K562 (cell line): Measurements from ENCODE around the gene STOX1. TPM values are rescaled to one million over a fixed set of nuclear protein-coding genes. Genes with fewer than 3 reads are reported as not detected.
A peak's percentile ranks its signal among the peaks of the same experiment; 100 is the strongest.

Experiments
- ATAC-seq: fragments of 200-7000 bp; cut with Tn5 transposase; 3 replicates; pipeline ENCODE4 v1.9.1; 2020; ENCODE audit warnings: moderate library complexity
- BruUV-seq: library from RNA; stranded (reverse); fragments of 400-500 nt; replicated peaks from 2 replicates; lab custom pipeline; 2021; lab: Mats Ljungman, UMichigan
- CTCF ChIA-PET: fragments of 300-600 bp; formaldehyde crosslinking; extraction: SDS; loops from one replicate; lab custom pipeline; 2021; ENCODE audit warnings: low intra/inter-chr PET ratio; lab: Yijun Ruan, JAX
- POLR2A ChIA-PET: fragments of 300-600, 350-650 bp; sonication (Branson Sonifier 250); formaldehyde crosslinking; extraction: SDS; loops from one replicate; lab custom pipeline; 2021; ENCODE audit warnings: antibody characterized with exemption, inconsistent platforms; lab: Yijun Ruan, JAX
- DNase-seq, 4 experiments: peaks; one replicate each; pipeline versions ENCODE4 v3.0.0 to v3.0.0-alpha.2; 2011 to 2018; ENCODE audit warnings: low spot score in 3 of 4, mixed read lengths in 3 of 4; ENCODE audit errors: extremely low read depth in 1 of 4
- FAIRE-seq: peaks from 2 replicates; lab custom pipeline; 2011; peaks lifted over from hg19 to GRCh38; lab: Jason Lieb, UNC
- H2AFZ ChIP-seq: 2 replicates; pipeline ENCODE4 v1.6.0; 2011; ENCODE audit warnings: low read depth, low read length, control low read depth, inconsistent platforms
- H3K27ac ChIP-seq: fragments of 200-600 bp; 3 replicates; pipeline ENCODE4 v1.8.0; 2011; ENCODE audit warnings: low read depth, mild to moderate bottlenecking, control low read depth, inconsistent platforms, low read length, moderate library complexity, mixed read lengths; ENCODE audit errors: extremely low read depth
- H3K27me3 ChIP-seq, 2 experiments: fragments of 300-600 bp in 1 of 2; 2 replicates in 1 of 2; 3 replicates in 1 of 2; pipeline versions ENCODE4 v1.6.0 to v1.8.0; 2011; ENCODE audit warnings: inconsistent platforms in 2 of 2, low read length in 2 of 2, mild to moderate bottlenecking in 1 of 2, mixed read lengths in 1 of 2, moderate library complexity in 1 of 2; ENCODE audit not compliant: control insufficient read depth in 2 of 2, insufficient read depth in 2 of 2
- H3K36me3 ChIP-seq: fragments of 300-600 bp; 3 replicates; pipeline ENCODE4 v1.8.0; 2011; ENCODE audit warnings: mild to moderate bottlenecking, low read length, inconsistent platforms; ENCODE audit not compliant: control insufficient read depth, insufficient read depth
- H3K4me1 ChIP-seq, 2 experiments: fragments of 200-600 bp in 1 of 2; replicated peaks in 1 of 2; 2 replicates in 1 of 2; 3 replicates in 1 of 2; pipeline versions ENCODE4 v1.5.1 to v1.8.0; 2011; ENCODE audit warnings: inconsistent platforms in 2 of 2, low read length in 2 of 2, mild to moderate bottlenecking in 1 of 2, mixed read lengths in 1 of 2, moderate library complexity in 1 of 2; ENCODE audit not compliant: control insufficient read depth in 2 of 2, insufficient read depth in 2 of 2
- H3K4me2 ChIP-seq: 2 replicates; pipeline ENCODE4 v1.6.1; 2011; ENCODE audit warnings: low read length, control low read depth, inconsistent platforms, mixed read lengths; ENCODE audit not compliant: insufficient read depth
- H3K4me3 ChIP-seq: fragments of 200-600 bp; sonication (generic), shearing (Covaris generic); 2 replicates; pipeline ENCODE4 v1.5.1; 2016; ENCODE audit warnings: control low read depth, inconsistent platforms
- H3K79me2 ChIP-seq: fragments of 200-600 bp; 3 replicates; pipeline ENCODE4 v1.8.0; 2011; ENCODE audit warnings: low read length, inconsistent platforms; ENCODE audit not compliant: control insufficient read depth, insufficient read depth
- H3K9ac ChIP-seq, 2 experiments: 2 replicates each; pipeline versions ENCODE4 v1.6.0 to v1.6.1; 2011; ENCODE audit warnings: low read depth in 2 of 2, low read length in 2 of 2, control low read depth in 1 of 2, inconsistent platforms in 1 of 2, mild to moderate bottlenecking in 1 of 2, mixed read lengths in 1 of 2; ENCODE audit not compliant: insufficient read depth in 1 of 2
- H3K9me1 ChIP-seq: one replicate; pipeline ENCODE4 v1.6.0; 2011; ENCODE audit warnings: inconsistent platforms, mild to moderate bottlenecking, low read length, moderate library complexity; ENCODE audit not compliant: control insufficient read depth, insufficient read depth
- H3K9me3 ChIP-seq: replicated peaks from 2 replicates; pipeline ENCODE4 v1.5.1; 2011; ENCODE audit warnings: low read depth, low read length, inconsistent platforms; ENCODE audit not compliant: control insufficient read depth, insufficient read depth
- H4K20me1 ChIP-seq: replicated peaks from 2 replicates; pipeline ENCODE4 v1.6.1; 2011; ENCODE audit warnings: low read length, inconsistent platforms, mixed read lengths; ENCODE audit not compliant: control insufficient read depth, insufficient read depth
- ARHGAP35 ChIP-seq: fragments of 450-650 bp; IDR thresholded peaks from 2 replicates; pipeline ENCODE4 v1.6.1; 2018; ENCODE audit not compliant: partially characterized antibody
- CBX1 ChIP-seq: sonication (generic); IDR thresholded peaks from 2 replicates; pipeline ENCODE4 v1.6.1; 2016; ENCODE audit warnings: antibody characterized with exemption, low read depth, mild to moderate bottlenecking
- CBX3 ChIP-seq, 2 experiments: IDR thresholded peaks; 1 replicate in 1 of 2; 2 replicates in 1 of 2; pipeline ENCODE4 v1.6.1; 2012; ENCODE audit warnings: inconsistent platforms in 2 of 2, low read length in 2 of 2, borderline replicate concordance in 1 of 2, control low read depth in 1 of 2
- CBX5 ChIP-seq: IDR thresholded peaks from 2 replicates; pipeline ENCODE4 v1.6.1; 2014; ENCODE audit warnings: low read depth, borderline replicate concordance
- CCNT2 ChIP-seq: IDR thresholded peaks from 2 replicates; pipeline ENCODE4 v1.6.1; 2011; ENCODE audit warnings: borderline replicate concordance, low read depth, mild to moderate bottlenecking, moderate library complexity, mixed read lengths, low read length; ENCODE audit not compliant: insufficient read length; ENCODE audit errors: extremely low read depth
- CREM ChIP-seq: IDR thresholded peaks from 2 replicates; pipeline ENCODE4 v1.6.1; 2014; ENCODE audit warnings: antibody characterized with exemption, low read depth
- ELF4 ChIP-seq: fragments of 450-650 bp; formaldehyde crosslinking; IDR thresholded peaks from 2 replicates; pipeline ENCODE4 v1.4.0; 2022; ENCODE audit warnings: missing genetic modification characterization
- HDAC8 ChIP-seq: fragments of 450-650 bp; IDR thresholded peaks from 2 replicates; pipeline ENCODE4 v1.6.1; 2016; ENCODE audit warnings: mild to moderate bottlenecking, missing genetic modification characterization, moderate library complexity, missing compliant biosample characterization
- HLTF ChIP-seq: fragments of 450-650 bp; IDR thresholded peaks from 2 replicates; pipeline ENCODE4 v1.6.1; 2016
- MTA3 ChIP-seq: fragments of 450-650 bp; formaldehyde crosslinking; IDR thresholded peaks from 2 replicates; pipeline ENCODE4 v1.6.1; 2017; ENCODE audit warnings: mild to moderate bottlenecking, borderline replicate concordance
- TRIM24 ChIP-seq, 2 experiments: fragments of 450-650 bp; IDR thresholded peaks; 2 replicates each; pipeline ENCODE4 v1.6.1; 2016
- TRIM28 ChIP-seq: fragments of 450-650 bp; IDR thresholded peaks from 2 replicates; pipeline ENCODE4 v1.6.1; 2017
- XRCC3 ChIP-seq: fragments of 450-650 bp; IDR thresholded peaks from 2 replicates; pipeline ENCODE4 v1.6.1; 2017; ENCODE audit warnings: mild to moderate bottlenecking, moderate library complexity
- ZNF280A ChIP-seq: fragments of 450-650 bp; IDR thresholded peaks from 2 replicates; pipeline ENCODE4 v1.6.1; 2018; ENCODE audit warnings: mild to moderate bottlenecking, low read depth; ENCODE audit not compliant: partially characterized antibody
- ZNF444 ChIP-seq: fragments of 250-450 bp; sonication (Bioruptor Pico); IDR thresholded peaks from 2 replicates; pipeline ENCODE4 v1.4.0; 2020; ENCODE audit warnings: mild to moderate bottlenecking, moderate library complexity
- WGBS: fragments of 100-300 bp; shearing (Covaris generic); methylation state at CpG from one replicate; pipeline ENCODE4 v1.1.6; 2016; ENCODE audit warnings: low coverage, mixed read lengths; ENCODE audit not compliant: insufficient coverage; ENCODE audit errors: missing lambda C conversion rate; 5-methylcytosine and 5-hydroxymethylcytosine counted together
- in situ Hi-C: fragments of 300-500 bp; cut with MboI; formaldehyde crosslinking; loops from 4 replicates; pipeline ENCODE4 v1.15.0; 2018; ENCODE audit warnings: inconsistent platforms, mixed read lengths
- intact Hi-C: fragments of 100-400 bp; cut with micrococcal nuclease; formaldehyde crosslinking; loops from 2 replicates; pipeline ENCODE4 v1.14.2; 2022
- polyA plus RNA-seq, 8 experiments: library from polyadenylated mRNA; depleted of rRNA in 4 of 8; stranded (reverse) in 5 of 8; unstranded in 3 of 8; fragments of >200 nt; fragmentation: Nextera tagmentation in 2 of 8; fragmentation: Illumina TruSeq in 1 of 8; extraction: Ambion mirVana in 2 of 8; extraction: Trizol in 1 of 8; gene quantifications; 2 replicates each; pipeline versions ENCODE4 v1.2.1 to v1.2.3, GENCODE V29; 2011 to 2014; ENCODE audit warnings: inconsistent platforms in 1 of 8, missing spikeins in 1 of 8
- total RNA-seq, 7 experiments: library from RNA; depleted of rRNA in 6 of 7; stranded (reverse); fragments of >200 nt in 6 of 7; fragmentation: Illumina TruSeq in 2 of 7; extraction: Trizol in 2 of 7; gene quantifications; 2 replicates each; pipeline versions ENCODE4 v1.2.1 to v1.2.3, GENCODE V29; 2011 to 2021; ENCODE audit warnings: low replicate concordance in 1 of 7

The STOX1 gene
- total and polyA plus RNA-seq, 9 of the 15 experiments (the other 6 are each of a cell fraction or from before 2014, with no cell fraction given), result 0.09 to 0.87 (median 0.29) TPM

- H3K4me3 ChIP-seq, result no peak overlapping the region
- TF ChIP-seq CBX3 (IDR thresholded peaks at IDR 0.05; ENCODE audit: borderline replicate concordance in 1 of 2, low read length in 2 of 2) (peak; percentile 77 to 99), ZNF280A (peak; percentile 98), CCNT2 (no peak), CREM (0 out of 2 replicates have a peak, but pooled peaks have one; percentile 14), ELF4 (CRISPR knock-in tag) (no peak), HLTF (0 out of 2 replicates have a peak, but pooled peaks have one; percentile 30), TRIM24 (IDR thresholded peaks at IDR 0.05) (peak; percentile 68 to 91), ARHGAP35 (no peak), ZNF444 (CRISPR knock-in tag) (no peak), CBX1 (peak; percentile 99), TRIM28 (peak; percentile 99), MTA3 (peak; percentile 59; the same call in 1 of the 2 replicates), XRCC3 (peak; percentile 98), HDAC8 (tag) (no peak), CBX5 (peak; percentile 99)
- H3K79me2 ChIP-seq, result no peaks in the 10 kb centered on the region
- H3K9me1 ChIP-seq, result no peaks in the 10 kb centered on the region
- no peak overlapping the region for H3K27ac ChIP-seq
- intact Hi-C loops (no loop called here), in situ Hi-C loops (no loop called here)
- H3K27me3 ChIP-seq, result no peaks in the 10 kb centered on the region
- ChIA-PET CTCF (no interaction called here), POLR2A (interaction anchor here (1.1 to 3.4 kb wide), 2 partner anchors 10 to 14 kb away, joined by 4 to 13 read pairs; no protein-coding TSS in a partner anchor)
- H3K4me2 ChIP-seq, result no peak overlapping the region
- no peak for ATAC-seq
- no peak for FAIRE-seq
- H3K4me1 ChIP-seq, result no peaks in the 10 kb centered on the region
- no peaks in the 10 kb centered on the region for H4K20me1 ChIP-seq
- H3K9ac ChIP-seq, result no peak overlapping the region
- peaks cover 4% of the 10 kb centered on the region for H3K9me3 ChIP-seq
- 3% methylated on average over 5 of the region's 5 CpGs for WGBS
- no peak overlapping the region for H2AFZ ChIP-seq
- BruUV-seq, result no TSS peak
- DNase-seq, result peak in 1 of 4 experiments; percentile 34
- no peaks in the 10 kb centered on the region for H3K36me3 ChIP-seq
Measured at GRCh38 chr10:68861253-68861652, 33.9 kb downstream of the STOX1 start.
